Panc1 (cell line): ENCODE data around the gene RASSF7. TPM values are rescaled to one million over a fixed set of nuclear protein-coding genes. Genes with fewer than 3 reads are reported as not detected.

Source experiments
- ATAC-seq: fragments of 200-7000 bp; cut with Tn5 transposase; 2 replicates; pipeline ENCODE4 v1.9.1; 2020; ENCODE audit warnings: mild to moderate bottlenecking, moderate library complexity
- BruUV-seq: library from RNA; stranded (reverse); fragments of 400-500 nt; replicated peaks from 2 replicates; lab custom pipeline; 2021; lab: Mats Ljungman, UMichigan
- CTCF ChIA-PET: fragments of 300-600 bp; sonication (Branson Sonifier 250); formaldehyde crosslinking; loops from one replicate; lab custom pipeline; 2022; ENCODE audit warnings: antibody characterized with exemption; lab: Charles Lee
- POLR2A ChIA-PET: fragments of 300-600 bp; sonication (Branson Sonifier 250); formaldehyde crosslinking; loops from one replicate; lab custom pipeline; 2022; ENCODE audit warnings: antibody characterized with exemption; lab: Charles Lee
- DNase-seq: peaks from one replicate; pipeline ENCODE4 v3.0.0-alpha.2; 2010; ENCODE audit warnings: low read depth, low spot score
- H3K27ac ChIP-seq: 2 replicates; pipeline ENCODE4 v1.5.1; 2011; ENCODE audit warnings: mild to moderate bottlenecking, low read length, inconsistent platforms
- H3K27me3 ChIP-seq: fragments of 200-500 bp; sonication (Bioruptor generic); 2 replicates; pipeline ENCODE4 v1.6.0; 2014; ENCODE audit warnings: low read length, inconsistent platforms; ENCODE audit not compliant: control insufficient read depth, insufficient read depth
- H3K36me3 ChIP-seq: fragments of 200-500 bp; sonication (Bioruptor generic); 2 replicates; pipeline ENCODE4 v1.5.1; 2014; ENCODE audit warnings: inconsistent platforms, mild to moderate bottlenecking, low read length, moderate library complexity; ENCODE audit not compliant: control insufficient read depth, insufficient read depth
- H3K4me1 ChIP-seq: 2 replicates; pipeline ENCODE4 v1.5.1; 2011; ENCODE audit warnings: inconsistent platforms, mild to moderate bottlenecking, low read length, moderate library complexity; ENCODE audit not compliant: control insufficient read depth, insufficient read depth
- H3K4me3 ChIP-seq, 2 experiments: 2 replicates each; pipeline ENCODE4 v1.5.1; 2011 to 2012; ENCODE audit warnings: low read depth in 2 of 2, low read length in 2 of 2, mild to moderate bottlenecking in 2 of 2, inconsistent platforms in 1 of 2, moderate library complexity in 1 of 2
- H3K9me3 ChIP-seq: fragments of 200-500 bp; sonication (Bioruptor generic); 2 replicates; pipeline ENCODE4 v1.5.1; 2014; ENCODE audit warnings: low read depth, mild to moderate bottlenecking, inconsistent platforms, low read length, moderate library complexity; ENCODE audit not compliant: control insufficient read depth, insufficient read depth
- POLR2AphosphoS5 ChIP-seq: IDR thresholded peaks from 2 replicates; pipeline ENCODE4 v1.6.1; 2012; ENCODE audit warnings: mild to moderate bottlenecking, low read depth, low read length, moderate library complexity
- SIN3A ChIP-seq: IDR thresholded peaks from 2 replicates; pipeline ENCODE4 v1.6.1; 2012; ENCODE audit warnings: low read depth, mild to moderate bottlenecking, low read length, moderate library complexity, borderline replicate concordance; ENCODE audit not compliant: insufficient read depth
- TCF7L2 ChIP-seq: IDR thresholded peaks from 2 replicates; pipeline ENCODE4 v1.6.1; 2011; ENCODE audit warnings: mild to moderate bottlenecking, low read depth, low read length, inconsistent platforms
- in situ Hi-C: cut with HindIII; loops from 2 replicates; pipeline ENCODE4 v1.10.0; 2016; ENCODE audit warnings: low sequenced_read_pairs, low pct_unique_long_range_greater_than_20kb
- intact Hi-C: fragments of 100-400 bp; cut with micrococcal nuclease; formaldehyde crosslinking; loops from one replicate; pipeline ENCODE4 v1.10.0; 2022; ENCODE audit not compliant: unreplicated experiment
- total RNA-seq: library from RNA; stranded (reverse); gene quantifications from one replicate; pipeline ENCODE4 v1.2.1, GENCODE V29; 2021; ENCODE audit not compliant: unreplicated experiment
- TF ChIP-seq, protein P1 (sequence below), 2 experiments: IDR thresholded peaks; 2 replicates each; pipeline ENCODE4 v1.6.1; 2011 to 2012; ENCODE audit warnings: low read depth in 2 of 2, control low read depth in 1 of 2, low read length in 1 of 2, mild to moderate bottlenecking in 1 of 2, moderate library complexity in 1 of 2; ENCODE audit not compliant: insufficient read depth in 1 of 2
- TF ChIP-seq, protein P2 (sequence below): fragments of 450-650 bp; IDR thresholded peaks from 2 replicates; pipeline ENCODE4 v1.5.1; 2017; ENCODE audit warnings: mild to moderate bottlenecking

RASSF7 gene
- total RNA-seq, 1 experiment from 2014 or later: 81.8 TPM

DNA sequence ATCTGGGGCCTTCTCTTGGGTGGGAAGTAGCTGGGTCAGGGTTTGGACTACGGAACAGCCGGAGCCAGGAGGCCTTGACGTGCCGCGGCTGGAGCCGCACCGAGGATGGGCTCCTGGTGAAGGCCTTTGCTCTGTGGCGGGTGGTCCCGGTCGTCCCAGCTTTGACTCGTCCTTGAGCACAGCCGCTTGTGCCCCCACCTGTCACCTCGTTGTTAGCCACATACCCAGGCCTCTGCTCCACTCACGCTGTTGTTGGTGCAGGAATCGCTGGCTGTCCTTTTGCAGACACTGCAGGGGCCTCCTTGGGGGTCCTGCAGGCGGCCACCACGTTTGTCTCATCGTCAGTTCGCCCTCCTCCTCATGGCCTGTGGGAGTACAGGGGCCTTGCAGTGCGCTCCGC lies 32.6 kb downstream of the RASSF7 start:
- DNase-seq (no peak), ATAC-seq (no peak)
- TF ChIP-seq SIN3A: no peak
- TF ChIP-seq TCF7L2: no peak
- TF ChIP-seq, protein P1, sequence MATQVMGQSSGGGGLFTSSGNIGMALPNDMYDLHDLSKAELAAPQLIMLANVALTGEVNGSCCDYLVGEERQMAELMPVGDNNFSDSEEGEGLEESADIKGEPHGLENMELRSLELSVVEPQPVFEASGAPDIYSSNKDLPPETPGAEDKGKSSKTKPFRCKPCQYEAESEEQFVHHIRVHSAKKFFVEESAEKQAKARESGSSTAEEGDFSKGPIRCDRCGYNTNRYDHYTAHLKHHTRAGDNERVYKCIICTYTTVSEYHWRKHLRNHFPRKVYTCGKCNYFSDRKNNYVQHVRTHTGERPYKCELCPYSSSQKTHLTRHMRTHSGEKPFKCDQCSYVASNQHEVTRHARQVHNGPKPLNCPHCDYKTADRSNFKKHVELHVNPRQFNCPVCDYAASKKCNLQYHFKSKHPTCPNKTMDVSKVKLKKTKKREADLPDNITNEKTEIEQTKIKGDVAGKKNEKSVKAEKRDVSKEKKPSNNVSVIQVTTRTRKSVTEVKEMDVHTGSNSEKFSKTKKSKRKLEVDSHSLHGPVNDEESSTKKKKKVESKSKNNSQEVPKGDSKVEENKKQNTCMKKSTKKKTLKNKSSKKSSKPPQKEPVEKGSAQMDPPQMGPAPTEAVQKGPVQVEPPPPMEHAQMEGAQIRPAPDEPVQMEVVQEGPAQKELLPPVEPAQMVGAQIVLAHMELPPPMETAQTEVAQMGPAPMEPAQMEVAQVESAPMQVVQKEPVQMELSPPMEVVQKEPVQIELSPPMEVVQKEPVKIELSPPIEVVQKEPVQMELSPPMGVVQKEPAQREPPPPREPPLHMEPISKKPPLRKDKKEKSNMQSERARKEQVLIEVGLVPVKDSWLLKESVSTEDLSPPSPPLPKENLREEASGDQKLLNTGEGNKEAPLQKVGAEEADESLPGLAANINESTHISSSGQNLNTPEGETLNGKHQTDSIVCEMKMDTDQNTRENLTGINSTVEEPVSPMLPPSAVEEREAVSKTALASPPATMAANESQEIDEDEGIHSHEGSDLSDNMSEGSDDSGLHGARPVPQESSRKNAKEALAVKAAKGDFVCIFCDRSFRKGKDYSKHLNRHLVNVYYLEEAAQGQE (IDR thresholded peaks at IDR 0.05; ENCODE audit: insufficient read depth in 1 of 2, low read depth in 2 of 2, low read length in 1 of 2): no peak
- TF ChIP-seq POLR2AphosphoS5: no peak
- TF ChIP-seq, protein P2, sequence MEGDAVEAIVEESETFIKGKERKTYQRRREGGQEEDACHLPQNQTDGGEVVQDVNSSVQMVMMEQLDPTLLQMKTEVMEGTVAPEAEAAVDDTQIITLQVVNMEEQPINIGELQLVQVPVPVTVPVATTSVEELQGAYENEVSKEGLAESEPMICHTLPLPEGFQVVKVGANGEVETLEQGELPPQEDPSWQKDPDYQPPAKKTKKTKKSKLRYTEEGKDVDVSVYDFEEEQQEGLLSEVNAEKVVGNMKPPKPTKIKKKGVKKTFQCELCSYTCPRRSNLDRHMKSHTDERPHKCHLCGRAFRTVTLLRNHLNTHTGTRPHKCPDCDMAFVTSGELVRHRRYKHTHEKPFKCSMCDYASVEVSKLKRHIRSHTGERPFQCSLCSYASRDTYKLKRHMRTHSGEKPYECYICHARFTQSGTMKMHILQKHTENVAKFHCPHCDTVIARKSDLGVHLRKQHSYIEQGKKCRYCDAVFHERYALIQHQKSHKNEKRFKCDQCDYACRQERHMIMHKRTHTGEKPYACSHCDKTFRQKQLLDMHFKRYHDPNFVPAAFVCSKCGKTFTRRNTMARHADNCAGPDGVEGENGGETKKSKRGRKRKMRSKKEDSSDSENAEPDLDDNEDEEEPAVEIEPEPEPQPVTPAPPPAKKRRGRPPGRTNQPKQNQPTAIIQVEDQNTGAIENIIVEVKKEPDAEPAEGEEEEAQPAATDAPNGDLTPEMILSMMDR: no peak
- intact Hi-C loops: no loop called here
- no TSS peak for BruUV-seq
- ChIA-PET POLR2A (no interaction called here), CTCF (no interaction called here)
- Histone ChIP-seq H3K27me3 (no peaks in the 10 kb centered on the region), H3K4me3 (no peak overlapping the region), H3K36me3 (peaks cover 11% of the 10 kb centered on the region; the same call in 1 of the 2 replicates), H3K9me3 (no peaks in the 10 kb centered on the region), H3K4me1 (no peaks in the 10 kb centered on the region), H3K27ac (no peak overlapping the region)
- in situ Hi-C loops: no loop called here

DNA sequence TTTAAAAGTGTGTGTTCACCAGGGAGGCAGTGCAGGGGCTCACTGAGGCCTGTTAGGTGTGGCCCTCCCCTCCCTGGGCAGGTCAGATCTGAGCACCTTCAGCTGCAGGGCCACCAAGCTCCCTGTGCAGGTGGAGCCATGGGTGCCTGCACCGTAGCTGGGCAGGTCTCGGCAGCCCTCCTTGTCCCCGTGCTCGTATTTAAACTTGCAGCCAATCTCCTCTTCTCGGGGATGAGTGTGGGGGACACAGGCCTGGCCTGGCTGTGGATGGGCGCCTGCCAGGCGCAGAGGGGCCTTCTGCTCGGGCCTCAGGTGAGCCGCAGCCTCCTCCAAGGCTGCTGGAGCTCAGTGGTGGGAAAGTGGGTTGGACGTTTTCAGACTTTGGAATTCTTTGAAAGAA lies 34.6 kb downstream of the RASSF7 start:
- CTCF ChIA-PET: no interaction called here
- in situ Hi-C loops: no loop called here
- POLR2A ChIA-PET: no interaction called here

More for the DNA sequence above, 34.6 kb downstream of the RASSF7 start:
- Histone ChIP-seq H3K27ac (no peak overlapping the region), H3K4me1 (no peaks in the 10 kb centered on the region), H3K4me3 (no peak overlapping the region), H3K9me3 (no peaks in the 10 kb centered on the region), H3K36me3 (peaks cover 8% of the 10 kb centered on the region; the same call in 1 of the 2 replicates), H3K27me3 (no peaks in the 10 kb centered on the region)
- TF ChIP-seq, protein P1 (IDR thresholded peaks at IDR 0.05; ENCODE audit: insufficient read depth in 1 of 2, low read depth in 2 of 2, low read length in 1 of 2): no peak
- TF ChIP-seq TCF7L2 (no peak), POLR2AphosphoS5 (no peak)
- DNase-seq (no peak), ATAC-seq (no peak)
- TSS peak; percentile 24 for BruUV-seq
- intact Hi-C loops: no loop called here
